Activated CD8-positive, alpha-beta T cell treated with anti-CD3 and anti-CD28 coated beads for 36 hours (primary cell): Measurements from ENCODE around the gene GRIA1. TPM values are rescaled to one million over a fixed set of nuclear protein-coding genes. Genes with fewer than 3 reads are reported as not detected.

Experiments
- ATAC-seq: fragments of 200-7000 bp; cut with Tn5 transposase; one replicate; pipeline ENCODE4 v1.10.0; 2021; ENCODE audit warnings: mild to moderate bottlenecking, moderate library complexity
- CTCF ChIA-PET: fragments of 350-600 bp; sonication (Branson Sonifier 250); formaldehyde crosslinking; loops from one replicate; lab custom pipeline; 2021; ENCODE audit warnings: antibody characterized with exemption; lab: Charles Lee
- POLR2A ChIA-PET: fragments of 350-600 bp; sonication (Branson Sonifier 250); formaldehyde crosslinking; loops from one replicate; lab custom pipeline; 2021; ENCODE audit warnings: antibody characterized with exemption; lab: Charles Lee
- DNase-seq: peaks from one replicate; pipeline ENCODE4 v3.0.0-alpha.2; 2020
- H3K27ac Mint-ChIP-seq: one replicate; pipeline ENCODE4 v1.8.0; 2021; ENCODE audit warnings: mild to moderate bottlenecking, mixed read lengths
- H3K27me3 Mint-ChIP-seq: one replicate; pipeline ENCODE4 v1.8.0; 2021; ENCODE audit warnings: mixed read lengths
- H3K36me3 Mint-ChIP-seq: one replicate; pipeline ENCODE4 v1.8.0; 2021; ENCODE audit warnings: low read depth, mixed read lengths
- H3K4me1 Mint-ChIP-seq: one replicate; pipeline ENCODE4 v1.8.0; 2021; ENCODE audit warnings: low read depth, mixed read lengths
- H3K4me3 Mint-ChIP-seq: one replicate; pipeline ENCODE4 v1.8.0; 2021; ENCODE audit warnings: mild to moderate bottlenecking, moderate library complexity, mixed read lengths
- H3K9me3 Mint-ChIP-seq: one replicate; pipeline ENCODE4 v1.8.0; 2021; ENCODE audit warnings: mixed read lengths
- intact Hi-C: fragments of 100-400 bp; cut with micrococcal nuclease; formaldehyde crosslinking; loops from one replicate; pipeline ENCODE4 v1.10.0; 2022
- total RNA-seq, 2 experiments: library from RNA; stranded (reverse); gene quantifications; one replicate each; pipeline ENCODE4 v1.2.3, GENCODE V29; 2021
- TF ChIP-seq, protein P1 (sequence below): fragments of 200-600 bp; IDR thresholded peaks from one replicate; pipeline ENCODE4 v1.8.0; 2022; ENCODE audit warnings: antibody characterized with exemption, mild to moderate bottlenecking

GRIA1 gene
- total RNA-seq, 2 experiments from 2014 or later, result not detected

DNA sequence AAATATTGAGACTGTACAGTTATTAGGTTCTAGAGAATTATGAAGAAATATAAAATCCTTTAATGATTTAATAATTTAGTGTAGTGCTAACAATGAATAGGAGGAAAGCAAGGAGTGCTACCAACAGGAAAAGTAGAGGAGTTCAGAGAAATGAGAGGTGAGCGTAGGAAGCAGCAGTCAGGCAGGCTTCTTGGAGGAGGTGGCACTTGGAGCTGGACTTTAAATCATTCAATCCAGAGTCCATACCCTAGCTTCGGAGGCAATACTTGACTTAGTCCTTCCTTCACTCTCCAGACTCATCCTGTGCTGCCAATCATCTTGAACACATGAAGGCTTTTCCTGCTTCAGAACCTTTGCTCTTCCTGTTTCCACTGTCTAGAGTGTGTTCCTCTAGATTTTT lies 254.3 kb downstream of the GRIA1 start:
- no peaks in the 10 kb centered on the region for H3K4me1 Mint-ChIP-seq
- no peak overlapping the region for H3K4me3 Mint-ChIP-seq
- intact Hi-C loops, result no loop called here
- no peaks in the 10 kb centered on the region for H3K36me3 Mint-ChIP-seq
- no peak for DNase-seq
- no peak for ATAC-seq
- H3K9me3 Mint-ChIP-seq, result no peaks in the 10 kb centered on the region
- H3K27me3 Mint-ChIP-seq, result peaks cover 3% of the 10 kb centered on the region
- CTCF ChIA-PET, result no interaction called here
- POLR2A ChIA-PET, result no interaction called here
- TF ChIP-seq, protein P1, sequence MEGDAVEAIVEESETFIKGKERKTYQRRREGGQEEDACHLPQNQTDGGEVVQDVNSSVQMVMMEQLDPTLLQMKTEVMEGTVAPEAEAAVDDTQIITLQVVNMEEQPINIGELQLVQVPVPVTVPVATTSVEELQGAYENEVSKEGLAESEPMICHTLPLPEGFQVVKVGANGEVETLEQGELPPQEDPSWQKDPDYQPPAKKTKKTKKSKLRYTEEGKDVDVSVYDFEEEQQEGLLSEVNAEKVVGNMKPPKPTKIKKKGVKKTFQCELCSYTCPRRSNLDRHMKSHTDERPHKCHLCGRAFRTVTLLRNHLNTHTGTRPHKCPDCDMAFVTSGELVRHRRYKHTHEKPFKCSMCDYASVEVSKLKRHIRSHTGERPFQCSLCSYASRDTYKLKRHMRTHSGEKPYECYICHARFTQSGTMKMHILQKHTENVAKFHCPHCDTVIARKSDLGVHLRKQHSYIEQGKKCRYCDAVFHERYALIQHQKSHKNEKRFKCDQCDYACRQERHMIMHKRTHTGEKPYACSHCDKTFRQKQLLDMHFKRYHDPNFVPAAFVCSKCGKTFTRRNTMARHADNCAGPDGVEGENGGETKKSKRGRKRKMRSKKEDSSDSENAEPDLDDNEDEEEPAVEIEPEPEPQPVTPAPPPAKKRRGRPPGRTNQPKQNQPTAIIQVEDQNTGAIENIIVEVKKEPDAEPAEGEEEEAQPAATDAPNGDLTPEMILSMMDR, result no peak
- no peak overlapping the region for H3K27ac Mint-ChIP-seq

DNA sequence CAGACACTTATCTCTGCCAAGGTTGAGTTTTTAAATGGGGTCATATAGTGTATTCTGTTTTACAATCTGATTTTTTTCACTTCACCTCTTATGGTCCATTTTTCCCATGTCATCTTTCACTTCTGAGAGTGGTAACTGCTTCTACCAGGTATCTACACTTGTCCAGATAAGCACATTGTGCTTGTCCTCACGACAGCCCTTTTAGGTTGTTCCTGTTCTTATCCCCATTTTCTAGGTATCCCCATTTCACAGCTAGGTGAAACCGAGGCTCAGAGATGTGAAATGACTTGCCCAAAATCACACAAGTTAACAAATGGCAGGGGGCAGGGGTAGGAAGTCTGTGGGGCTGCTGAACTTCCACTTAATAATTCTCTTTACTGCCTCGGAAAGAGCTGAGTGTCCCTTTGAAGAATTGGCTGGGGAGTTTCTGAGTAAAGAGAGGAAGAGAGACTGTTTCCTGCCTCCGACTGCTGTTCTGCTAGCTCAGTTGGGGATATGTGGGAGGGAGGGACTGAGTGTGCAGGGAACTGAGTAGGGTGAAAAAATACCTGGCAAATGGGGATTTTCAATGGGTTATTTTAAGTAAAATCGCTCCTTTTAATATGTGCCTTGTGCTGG lies 255.4 kb downstream of the GRIA1 start:
- H3K27ac Mint-ChIP-seq, result no peak overlapping the region
- POLR2A ChIA-PET, result no interaction called here
- peaks cover 3% of the 10 kb centered on the region for H3K27me3 Mint-ChIP-seq
- TF ChIP-seq, protein P1, result no peak
- no peaks in the 10 kb centered on the region for H3K9me3 Mint-ChIP-seq
- intact Hi-C loops, result no loop called here
- H3K36me3 Mint-ChIP-seq, result no peaks in the 10 kb centered on the region
- CTCF ChIA-PET, result no interaction called here
- ATAC-seq (no peak), DNase-seq (no peak)
- H3K4me1 Mint-ChIP-seq, result no peaks in the 10 kb centered on the region
- no peak overlapping the region for H3K4me3 Mint-ChIP-seq

DNA sequence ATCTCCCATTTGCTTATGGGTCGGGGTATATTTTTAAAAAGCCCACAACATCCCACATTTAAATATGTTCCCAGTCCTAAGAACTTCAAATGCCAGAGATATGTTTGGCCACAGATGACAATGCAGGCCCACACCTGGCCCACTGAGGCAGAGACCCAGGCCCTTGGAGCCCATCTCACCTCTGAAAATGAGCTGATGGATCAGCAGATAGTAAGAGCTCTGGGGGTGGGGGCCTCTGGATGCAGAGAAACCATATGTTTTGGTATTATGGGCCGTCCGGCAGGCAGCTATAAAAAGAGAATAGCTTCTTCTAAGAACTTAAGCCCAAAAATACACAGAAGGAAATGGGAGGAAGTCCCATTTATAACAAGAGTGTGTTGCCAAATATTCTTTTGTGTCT lies 256.0 kb downstream of the GRIA1 start:
- CTCF ChIA-PET, result no interaction called here
- H3K4me3 Mint-ChIP-seq, result no peak overlapping the region
- H3K27me3 Mint-ChIP-seq, result peaks cover 3% of the 10 kb centered on the region

DNA sequence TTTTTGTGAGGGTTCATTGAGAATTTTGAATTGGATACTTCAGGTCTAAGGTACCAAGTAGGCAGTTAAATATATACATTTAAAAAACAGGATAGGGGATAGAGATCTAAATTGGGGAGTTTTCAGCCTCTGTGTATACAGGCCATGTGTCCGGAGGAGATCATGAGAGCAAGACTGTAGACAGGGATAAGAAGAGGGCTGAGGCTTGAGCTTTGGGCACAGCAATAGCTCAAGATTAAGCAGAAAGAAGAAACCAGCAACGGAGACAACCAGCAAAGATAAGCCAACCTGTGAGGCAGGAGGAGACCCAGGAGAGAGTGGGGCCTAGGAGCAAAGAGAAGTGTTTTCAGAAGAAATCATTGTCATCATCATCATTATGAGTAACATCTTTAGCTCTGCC lies 258.4 kb downstream of the GRIA1 start:
- no peaks in the 10 kb centered on the region for H3K9me3 Mint-ChIP-seq
- TF ChIP-seq, protein P1, result no peak
- ATAC-seq (no peak), DNase-seq (no peak)
- CTCF ChIA-PET, result no interaction called here
- H3K27me3 Mint-ChIP-seq, result no peaks in the 10 kb centered on the region
- H3K27ac Mint-ChIP-seq, result no peak overlapping the region
- intact Hi-C loops, result no loop called here
- H3K4me1 Mint-ChIP-seq, result no peaks in the 10 kb centered on the region
- POLR2A ChIA-PET, result no interaction called here
- no peak overlapping the region for H3K4me3 Mint-ChIP-seq
- H3K36me3 Mint-ChIP-seq, result no peaks in the 10 kb centered on the region

More for the DNA sequence above, 256.0 kb downstream of the GRIA1 start:
- Mint-ChIP-seq H3K36me3 (no peaks in the 10 kb centered on the region), H3K9me3 (no peaks in the 10 kb centered on the region), H3K27ac (no peak overlapping the region), H3K4me1 (no peaks in the 10 kb centered on the region)
- POLR2A ChIA-PET, result no interaction called here
- TF ChIP-seq, protein P1, result no peak
- intact Hi-C loops, result no loop called here
- DNase-seq, result no peak
- no peak for ATAC-seq

DNA sequence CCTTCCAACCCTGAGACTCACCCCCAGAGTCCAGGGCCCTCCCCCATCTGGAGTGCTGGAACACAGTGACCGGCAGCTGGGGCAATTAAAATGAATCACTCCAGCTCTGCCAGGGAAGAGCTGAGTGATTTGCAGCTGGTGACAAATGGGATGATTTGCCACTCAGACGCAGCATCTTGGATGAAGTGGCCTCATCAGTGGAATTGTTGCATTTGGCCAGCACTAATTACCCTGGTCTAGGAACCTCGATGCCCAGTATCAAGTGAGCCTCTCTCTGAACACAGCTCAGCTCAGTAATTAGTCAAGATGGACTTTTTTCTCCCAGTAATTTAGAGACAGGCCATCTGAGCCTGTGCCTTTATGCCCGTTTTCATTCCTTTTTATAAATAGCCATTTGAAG lies 259.5 kb downstream of the GRIA1 start:
- Mint-ChIP-seq H3K27me3 (no peaks in the 10 kb centered on the region), H3K27ac (no peak overlapping the region), H3K36me3 (no peaks in the 10 kb centered on the region), H3K4me3 (no peak overlapping the region), H3K9me3 (no peaks in the 10 kb centered on the region), H3K4me1 (no peaks in the 10 kb centered on the region)
- ChIA-PET POLR2A (no interaction called here), CTCF (no interaction called here)
- no peak for ATAC-seq
- intact Hi-C loops, result no loop called here
- no peak for DNase-seq
- TF ChIP-seq, protein P1, result no peak
